Measurements from ENCODE around the gene ELK1.

DNA sequence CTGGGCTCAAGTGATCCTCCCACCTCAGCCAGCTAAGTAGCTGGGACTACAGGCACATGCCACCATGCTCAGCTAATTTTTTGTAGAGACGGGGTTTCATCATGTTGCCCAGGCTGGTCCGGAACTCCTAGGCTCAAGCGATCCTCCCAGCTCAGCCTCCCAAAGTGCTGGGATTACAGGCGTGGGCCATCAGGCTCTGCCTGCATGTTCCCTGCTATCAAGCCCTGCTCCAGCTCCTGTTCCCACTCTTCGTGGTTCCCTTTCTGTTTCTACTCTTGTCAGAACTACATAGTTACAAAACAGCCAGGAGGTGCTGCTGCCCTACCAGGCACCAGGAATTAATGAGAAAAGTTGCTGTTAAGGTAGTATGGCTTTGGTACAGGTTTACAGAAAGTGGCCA is 59.4 kb downstream of the ELK1 start:
- TF ChIP-seq POLR2AphosphoS5 (IDR thresholded peaks at IDR 0.05; ENCODE audit: borderline replicate concordance, low read depth, low read length) (no peak), EZH2 (IDR thresholded peaks at IDR 0.05) (no peak), FOXP2 (optimal IDR thresholded peaks at IDR 0.05; ENCODE audit: control extremely low read depth, extremely low read length, insufficient read depth) (no peak)

Measured in SK-N-MC (cell line).